ENCODE results near the gene LZTFL1. TPM values are rescaled to one million over a fixed set of nuclear protein-coding genes. Genes with fewer than 3 reads are reported as not detected.

The LZTFL1 gene
- total RNA-seq, 3 donors from 2014 or later = 12.6 to 16.5 (median 16.4) TPM

- Histone ChIP-seq H3K4me3 (no peak overlapping the region), H3K36me3 (ENCODE audit: low read depth) (no peaks in the 10 kb centered on the region), H3K4me1 (ENCODE audit: low read depth) (peaks cover 11% of the 10 kb centered on the region), H3K9me3 (peaks cover under 1% of the 10 kb centered on the region)
- no peak for TF ChIP-seq CTCF (IDR thresholded peaks at IDR 0.05)
- DNase-seq (no peak), ATAC-seq (no peak)
- intact Hi-C loops (cut with DNase I, micrococcal nuclease) = no loop called here
Observed at GRCh38 chr3:45794660-45795059, 47.3 kb downstream of the LZTFL1 start.

- DNase-seq (no peak), ATAC-seq (no peak)
- no peak overlapping the region for H3K4me3 ChIP-seq
- H3K9me3 ChIP-seq = peaks cover 2% of the 10 kb centered on the region
- H3K4me1 ChIP-seq (ENCODE audit: low read depth) = peaks cover 11% of the 10 kb centered on the region
- intact Hi-C loops (cut with DNase I, micrococcal nuclease) = no loop called here
- H3K36me3 ChIP-seq (ENCODE audit: low read depth) = no peaks in the 10 kb centered on the region
- TF ChIP-seq CTCF (IDR thresholded peaks at IDR 0.05) = no peak
Observed at GRCh38 chr3:45794177-45794560, 47.8 kb downstream of the LZTFL1 start.

GRCh38 chr3:45793482-45794176 is 48.3 kb downstream of the LZTFL1 start:
- DNase-seq (no peak), ATAC-seq (peak; percentile 31)
- H3K9me3 ChIP-seq = peaks cover 2% of the 10 kb centered on the region
- peaks cover 11% of the 10 kb centered on the region for H3K4me1 ChIP-seq (ENCODE audit: low read depth)
- H3K4me3 ChIP-seq = no peak overlapping the region
- no peak for TF ChIP-seq CTCF (IDR thresholded peaks at IDR 0.05)
- no peaks in the 10 kb centered on the region for H3K36me3 ChIP-seq (ENCODE audit: low read depth)
- intact Hi-C loops (cut with DNase I, micrococcal nuclease) = no loop called here

- no peak for TF ChIP-seq CTCF (IDR thresholded peaks at IDR 0.05)
- peaks cover 11% of the 10 kb centered on the region for H3K4me1 ChIP-seq (ENCODE audit: low read depth)
- intact Hi-C loops (cut with DNase I, micrococcal nuclease) = no loop called here
- DNase-seq (no peak), ATAC-seq (no peak)
- no peaks in the 10 kb centered on the region for H3K36me3 ChIP-seq (ENCODE audit: low read depth)
- H3K9me3 ChIP-seq = peaks cover 2% of the 10 kb centered on the region
- H3K4me3 ChIP-seq = no peak overlapping the region
Observed at GRCh38 chr3:45792516-45793172, 49.3 kb downstream of the LZTFL1 start.

GRCh38 chr3:45792036-45792435 is 49.9 kb downstream of the LZTFL1 start:
- Histone ChIP-seq H3K4me1 (ENCODE audit: low read depth) (peaks cover 11% of the 10 kb centered on the region), H3K4me3 (no peak overlapping the region), H3K9me3 (peaks cover 2% of the 10 kb centered on the region), H3K36me3 (ENCODE audit: low read depth) (no peaks in the 10 kb centered on the region)
- ATAC-seq (no peak), DNase-seq (no peak)
- intact Hi-C loops (cut with DNase I, micrococcal nuclease) = no loop called here
- no peak for TF ChIP-seq CTCF (IDR thresholded peaks at IDR 0.05)
